Activated CD4-positive, alpha-beta T cell treated with anti-CD3 and anti-CD28 coated beads, Interleukin-2, amount 10 ng/mL, durations not matched to agents 24 days and 14 days (primary cell): ENCODE measurements around the gene OCA2. TPM values are rescaled to one million over a fixed set of nuclear protein-coding genes. Genes with fewer than 3 reads are reported as not detected.

Source experiments
- DNase-seq: peaks from one replicate; pipeline ENCODE4 v3.0.0; 2022
- H3K27ac Mint-ChIP-seq: one replicate; pipeline ENCODE4 v1.8.0; 2022; ENCODE audit warnings: mild to moderate bottlenecking, mixed read lengths
- H3K27me3 Mint-ChIP-seq: one replicate; pipeline ENCODE4 v1.8.0; 2022; ENCODE audit warnings: mixed read lengths
- H3K36me3 Mint-ChIP-seq: one replicate; pipeline ENCODE4 v1.8.0; 2022; ENCODE audit warnings: low read depth, mild to moderate bottlenecking, mixed read lengths
- H3K4me1 Mint-ChIP-seq: one replicate; pipeline ENCODE4 v1.8.0; 2021; ENCODE audit warnings: mixed read lengths
- H3K4me3 Mint-ChIP-seq: one replicate; pipeline ENCODE4 v1.8.0; 2022; ENCODE audit warnings: mild to moderate bottlenecking, moderate library complexity, mixed read lengths
- H3K9me3 Mint-ChIP-seq: one replicate; pipeline ENCODE4 v1.8.0; 2021; ENCODE audit warnings: mixed read lengths
- intact Hi-C: fragments of 100-400 bp; cut with micrococcal nuclease; formaldehyde crosslinking; loops from one replicate; pipeline ENCODE4 v1.15.1; 2023
- total RNA-seq: library from RNA; stranded (reverse); gene quantifications from 2 replicates; pipeline ENCODE4 v1.2.3, GENCODE V29; 2022

Gene OCA2
- total RNA-seq, 1 donor from 2014 or later: not detected

DNA sequence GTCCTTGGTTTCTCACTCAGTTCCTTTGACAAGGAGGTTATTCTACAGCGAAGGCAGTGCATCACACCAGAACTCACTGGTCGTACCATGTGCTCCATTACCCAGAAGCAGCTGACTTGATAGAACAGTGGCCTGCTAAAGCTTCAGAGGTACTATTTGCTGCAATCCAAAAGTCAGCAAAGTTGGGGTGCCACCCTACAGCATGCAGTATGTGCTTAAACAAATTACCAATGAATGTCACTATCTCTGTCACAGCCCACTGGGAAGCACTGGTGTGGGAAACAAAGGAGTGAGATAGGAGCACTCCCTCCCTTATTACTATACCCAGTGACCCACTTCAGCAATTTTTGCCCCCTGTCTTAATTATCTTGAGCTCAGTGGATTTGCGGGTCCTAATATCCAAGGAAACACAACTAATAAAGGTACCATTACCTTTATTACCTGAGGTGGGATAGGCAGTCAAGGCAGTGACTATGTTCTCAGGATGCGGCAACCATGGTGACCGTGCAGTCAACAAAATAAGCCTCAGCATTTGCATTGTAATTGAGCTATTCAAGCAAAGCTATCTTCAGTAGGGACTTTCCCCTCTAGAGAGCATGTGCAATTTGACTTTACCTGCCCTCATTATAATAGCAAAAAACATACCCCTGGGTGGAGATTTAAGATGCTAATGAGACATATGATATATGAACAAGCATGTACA lies 199.4 kb downstream of the OCA2 start:
- Mint-ChIP-seq H3K9me3 (peaks cover under 1% of the 10 kb centered on the region), H3K4me3 (no peak overlapping the region), H3K27ac (no peak overlapping the region), H3K36me3 (no peaks in the 10 kb centered on the region), H3K4me1 (no peaks in the 10 kb centered on the region), H3K27me3 (no peaks in the 10 kb centered on the region)
- no peak for DNase-seq
- intact Hi-C loops: no loop called here

DNA sequence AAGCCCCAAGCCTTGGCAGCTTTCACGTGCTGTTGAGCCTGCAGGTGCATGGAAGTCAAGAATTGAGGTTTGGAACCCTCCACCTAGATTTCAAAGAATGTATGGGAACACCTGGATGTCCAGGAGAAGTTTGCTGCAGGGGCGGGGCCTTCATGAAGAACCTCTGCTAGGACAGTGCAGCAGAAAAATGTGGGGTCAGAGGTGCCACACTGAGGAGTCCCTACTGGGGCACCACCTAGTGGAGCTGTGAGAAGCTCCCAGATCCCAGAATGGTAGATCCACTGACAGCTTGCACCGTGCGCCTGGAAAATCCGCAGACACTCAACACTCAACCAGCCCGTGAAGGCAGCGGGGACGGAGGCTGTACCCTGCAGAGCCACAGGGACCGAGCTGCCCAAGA lies 201.6 kb downstream of the OCA2 start:
- intact Hi-C loops: no loop called here
- Mint-ChIP-seq H3K27me3 (no peaks in the 10 kb centered on the region), H3K36me3 (no peaks in the 10 kb centered on the region), H3K9me3 (peaks cover 4% of the 10 kb centered on the region), H3K4me3 (no peak overlapping the region), H3K4me1 (no peaks in the 10 kb centered on the region), H3K27ac (no peak overlapping the region)
- DNase-seq: no peak

GRCh38 chr15:27894645-27895044 lies 204.5 kb downstream of the OCA2 start:
- H3K9me3 Mint-ChIP-seq: peaks cover 4% of the 10 kb centered on the region
- no peak overlapping the region for H3K4me3 Mint-ChIP-seq
- no peaks in the 10 kb centered on the region for H3K27me3 Mint-ChIP-seq
- intact Hi-C loops: no loop called here
- DNase-seq: no peak
- no peaks in the 10 kb centered on the region for H3K36me3 Mint-ChIP-seq
- no peak overlapping the region for H3K27ac Mint-ChIP-seq
- no peaks in the 10 kb centered on the region for H3K4me1 Mint-ChIP-seq

- no peak overlapping the region for H3K4me3 Mint-ChIP-seq
- no peaks in the 10 kb centered on the region for H3K36me3 Mint-ChIP-seq
- no peaks in the 10 kb centered on the region for H3K27me3 Mint-ChIP-seq
- intact Hi-C loops: no loop called here
- peak; percentile 28 for DNase-seq
- no peak overlapping the region for H3K27ac Mint-ChIP-seq
- H3K9me3 Mint-ChIP-seq: peaks cover 8% of the 10 kb centered on the region
- H3K4me1 Mint-ChIP-seq: no peaks in the 10 kb centered on the region
Observed at GRCh38 chr15:27889258-27889657, 209.9 kb downstream of the OCA2 start.

DNA sequence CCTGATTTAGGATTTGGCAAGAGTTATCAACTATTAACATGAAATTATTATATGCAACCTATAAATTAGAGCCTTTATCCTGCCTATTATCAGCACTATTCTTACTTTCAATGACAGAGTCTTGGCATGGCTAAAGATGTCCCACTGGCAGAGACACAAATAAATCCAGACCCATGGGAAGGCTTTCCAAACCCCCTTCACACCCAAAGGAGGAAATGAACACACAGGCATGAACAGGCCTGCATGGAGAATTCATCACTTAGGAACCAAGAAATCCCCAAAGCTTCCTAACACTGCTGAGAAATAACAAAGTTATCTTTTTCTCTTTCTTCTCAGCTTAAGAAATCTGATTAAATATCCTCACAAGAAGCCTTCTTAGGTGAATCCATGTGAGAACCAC lies 213.9 kb downstream of the OCA2 start:
- no peaks in the 10 kb centered on the region for H3K27me3 Mint-ChIP-seq
- no peak for DNase-seq
- no peak overlapping the region for H3K27ac Mint-ChIP-seq
- peaks cover 14% of the 10 kb centered on the region for H3K9me3 Mint-ChIP-seq
- no peak overlapping the region for H3K4me3 Mint-ChIP-seq
- H3K36me3 Mint-ChIP-seq: no peaks in the 10 kb centered on the region
- intact Hi-C loops: no loop called here
- no peaks in the 10 kb centered on the region for H3K4me1 Mint-ChIP-seq

GRCh38 chr15:27884726-27885125 lies 214.4 kb downstream of the OCA2 start:
- no peak for DNase-seq
- intact Hi-C loops: no loop called here
- no peak overlapping the region for H3K4me3 Mint-ChIP-seq
- H3K27me3 Mint-ChIP-seq: no peaks in the 10 kb centered on the region
- H3K27ac Mint-ChIP-seq: no peak overlapping the region
- H3K4me1 Mint-ChIP-seq: no peaks in the 10 kb centered on the region
- no peaks in the 10 kb centered on the region for H3K36me3 Mint-ChIP-seq
- H3K9me3 Mint-ChIP-seq: peaks cover 14% of the 10 kb centered on the region

GRCh38 chr15:27878841-27879240 lies 220.3 kb downstream of the OCA2 start:
- Mint-ChIP-seq H3K36me3 (no peaks in the 10 kb centered on the region), H3K27me3 (no peaks in the 10 kb centered on the region), H3K4me3 (no peak overlapping the region), H3K27ac (no peak overlapping the region), H3K4me1 (no peaks in the 10 kb centered on the region), H3K9me3 (peaks cover 6% of the 10 kb centered on the region)
- intact Hi-C loops: no loop called here
- DNase-seq: no peak

GRCh38 chr15:27873828-27874227 lies 225.3 kb downstream of the OCA2 start:
- Mint-ChIP-seq H3K4me1 (no peaks in the 10 kb centered on the region), H3K36me3 (no peaks in the 10 kb centered on the region), H3K27ac (no peak overlapping the region), H3K4me3 (no peak overlapping the region), H3K27me3 (no peaks in the 10 kb centered on the region), H3K9me3 (no peaks in the 10 kb centered on the region)
- no peak for DNase-seq
- intact Hi-C loops: no loop called here

DNA sequence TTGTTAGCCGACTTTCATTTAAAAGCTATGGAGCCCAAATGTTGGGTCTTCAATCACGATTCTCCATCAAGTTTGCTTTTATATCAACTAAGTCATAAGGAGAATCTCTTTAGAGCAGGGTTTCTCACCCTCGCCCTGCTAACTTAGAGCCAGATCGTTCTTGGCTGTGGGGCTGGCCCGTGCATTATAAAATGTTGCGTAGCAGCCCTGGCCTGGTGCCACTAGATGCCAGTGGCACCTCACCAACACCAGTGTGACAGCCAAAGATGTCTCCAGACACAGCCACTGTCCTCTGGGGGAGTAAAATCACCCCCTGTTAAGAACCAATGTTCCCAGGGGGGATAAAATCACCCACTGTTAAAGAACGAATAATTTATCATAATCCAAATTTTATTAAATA lies 226.1 kb downstream of the OCA2 start:
- H3K36me3 Mint-ChIP-seq: no peaks in the 10 kb centered on the region
- H3K27ac Mint-ChIP-seq: no peak overlapping the region
- H3K4me1 Mint-ChIP-seq: no peaks in the 10 kb centered on the region
- H3K27me3 Mint-ChIP-seq: no peaks in the 10 kb centered on the region
- H3K9me3 Mint-ChIP-seq: no peaks in the 10 kb centered on the region
- intact Hi-C loops: no loop called here
- no peak for DNase-seq
- no peak overlapping the region for H3K4me3 Mint-ChIP-seq

DNA sequence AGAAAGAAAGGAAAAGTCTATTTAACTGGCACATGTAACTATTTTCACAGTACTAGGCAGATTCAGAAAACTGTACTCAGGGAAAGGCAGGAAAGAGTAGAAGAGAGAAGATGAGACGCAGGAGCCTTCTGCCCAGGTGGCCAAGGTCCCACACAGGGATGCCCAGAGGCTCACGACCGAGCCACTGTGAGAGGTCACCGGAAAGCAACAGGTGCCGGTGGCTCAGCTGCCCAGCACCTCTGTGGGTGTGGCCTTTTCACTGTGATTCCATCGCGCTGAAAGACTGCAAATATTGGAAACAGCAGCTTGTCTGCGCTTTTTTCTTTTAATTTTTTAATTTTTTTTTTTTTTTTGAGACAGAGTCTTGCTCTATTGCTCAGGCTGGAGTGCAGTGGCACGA lies 226.8 kb downstream of the OCA2 start:
- Mint-ChIP-seq H3K4me1 (no peaks in the 10 kb centered on the region), H3K9me3 (no peaks in the 10 kb centered on the region), H3K4me3 (no peak overlapping the region), H3K27me3 (no peaks in the 10 kb centered on the region), H3K36me3 (no peaks in the 10 kb centered on the region), H3K27ac (no peak overlapping the region)
- peak; percentile 27 for DNase-seq
- intact Hi-C loops: no loop called here

GRCh38 chr15:27871902-27872260 lies 227.2 kb downstream of the OCA2 start:
- no peak overlapping the region for H3K4me3 Mint-ChIP-seq
- intact Hi-C loops: no loop called here
- no peak overlapping the region for H3K27ac Mint-ChIP-seq
- no peaks in the 10 kb centered on the region for H3K9me3 Mint-ChIP-seq
- H3K27me3 Mint-ChIP-seq: no peaks in the 10 kb centered on the region
- H3K4me1 Mint-ChIP-seq: no peaks in the 10 kb centered on the region
- no peaks in the 10 kb centered on the region for H3K36me3 Mint-ChIP-seq
- DNase-seq: no peak

GRCh38 chr15:27871078-27871901 lies 227.8 kb downstream of the OCA2 start:
- Mint-ChIP-seq H3K27me3 (no peaks in the 10 kb centered on the region), H3K4me1 (no peaks in the 10 kb centered on the region), H3K9me3 (no peaks in the 10 kb centered on the region), H3K27ac (no peak overlapping the region), H3K36me3 (no peaks in the 10 kb centered on the region), H3K4me3 (no peak overlapping the region)
- DNase-seq: peak; percentile 43
- intact Hi-C loops: no loop called here

GRCh38 chr15:27870320-27870719 lies 228.8 kb downstream of the OCA2 start:
- Mint-ChIP-seq H3K36me3 (no peaks in the 10 kb centered on the region), H3K4me1 (no peaks in the 10 kb centered on the region), H3K9me3 (no peaks in the 10 kb centered on the region), H3K27ac (no peak overlapping the region), H3K4me3 (no peak overlapping the region), H3K27me3 (no peaks in the 10 kb centered on the region)
- peak; percentile 42 for DNase-seq
- intact Hi-C loops: no loop called here

GRCh38 chr15:27869697-27870281 lies 229.3 kb downstream of the OCA2 start:
- Mint-ChIP-seq H3K27ac (no peak overlapping the region), H3K27me3 (no peaks in the 10 kb centered on the region), H3K4me3 (no peak overlapping the region), H3K9me3 (no peaks in the 10 kb centered on the region), H3K36me3 (no peaks in the 10 kb centered on the region), H3K4me1 (no peaks in the 10 kb centered on the region)
- no peak for DNase-seq
- intact Hi-C loops: no loop called here
